Suprapubic skin (tissue), 3 donors: ENCODE data around the gene PFKFB3.

Source experiments
- CTCF ChIP-seq, 2 donors: fragments of 200-600 bp in 1 of 2; fragments of 450-650 bp in 1 of 2; sonication (generic) in 1 of 2; IDR thresholded peaks; one replicate each; pipeline ENCODE4 v1.5.1; 2016 to 2019; ENCODE audit warnings: antibody characterized with exemption in 2 of 2, mild to moderate bottlenecking in 1 of 2, moderate library complexity in 1 of 2
- POLR2AphosphoS5 ChIP-seq, 3 donors: sonication (generic); formaldehyde crosslinking; IDR thresholded peaks; one replicate each; pipeline ENCODE4 v1.6.1; 2017; ENCODE audit warnings: antibody characterized with exemption in 3 of 3

- TF ChIP-seq CTCF (IDR thresholded peaks at IDR 0.05) (no peak), POLR2AphosphoS5 (IDR thresholded peaks at IDR 0.05) (no peak)
These were observed 541 bp upstream of the PFKFB3 start for GRCh38 chr10:6202098-6202683.
